ENCODE results near the gene VEPH1. TPM values are rescaled to one million over a fixed set of nuclear protein-coding genes. Genes with fewer than 3 reads are reported as not detected.

VEPH1 gene
- total RNA-seq: 5.3 and 9.5 TPM in 2 replicates

GRCh38 chr3:157502916-157503595 is at the start of gene VEPH1:
TSS of gene VEPH1 (minus strand) at chr3:157503416. CDS start at chr3:157495349, 8,067 bp downstream.
- DNase-seq (ENCODE audit: low read depth in 2 of 2): no peak

GRCh38 chr3:157551961-157552360 is 48.7 kb upstream of the VEPH1 start:
- no peak for DNase-seq (ENCODE audit: low read depth in 2 of 2)

- no peak for DNase-seq (ENCODE audit: low read depth in 2 of 2)
Measured at GRCh38 chr3:157549498-157549897, 46.3 kb upstream of the VEPH1 start.

GRCh38 chr3:157544501-157545130 is 41.4 kb upstream of the VEPH1 start:
- DNase-seq (ENCODE audit: low read depth in 2 of 2): no peak

- peak in 1 of 2 donors; percentile 7 for DNase-seq (ENCODE audit: low read depth in 2 of 2)
Measured at GRCh38 chr3:157543501-157544035, 40.4 kb upstream of the VEPH1 start.

GRCh38 chr3:157542711-157543500 is 39.7 kb upstream of the VEPH1 start:
- peak in 1 of 2 donors; percentile 65 for DNase-seq (ENCODE audit: low read depth in 2 of 2)

- no peak for DNase-seq (ENCODE audit: low read depth in 2 of 2)
Measured at GRCh38 chr3:157541506-157542236, 38.5 kb upstream of the VEPH1 start.

GRCh38 chr3:157540656-157541055 is 37.4 kb upstream of the VEPH1 start:
- no peak for DNase-seq (ENCODE audit: low read depth in 2 of 2)

GRCh38 chr3:157535667-157536066 is 32.5 kb upstream of the VEPH1 start:
- DNase-seq (ENCODE audit: low read depth in 2 of 2): no peak

- DNase-seq (ENCODE audit: low read depth in 2 of 2): peak in 1 of 2 donors; percentile 29
Measured at GRCh38 chr3:157534725-157535161, 31.5 kb upstream of the VEPH1 start.

- DNase-seq (ENCODE audit: low read depth in 2 of 2): peak in 1 of 2 donors; percentile 92
Measured at GRCh38 chr3:157533298-157534070, 30.3 kb upstream of the VEPH1 start.

- peak; percentile 61 to 93 for DNase-seq (ENCODE audit: low read depth in 2 of 2)
Measured at GRCh38 chr3:157532529-157533297, 29.5 kb upstream of the VEPH1 start.

GRCh38 chr3:157531771-157532170 is 28.6 kb upstream of the VEPH1 start:
- DNase-seq (ENCODE audit: low read depth in 2 of 2): peak in 1 of 2 donors; percentile 86

- peak in 1 of 2 donors; percentile 57 for DNase-seq (ENCODE audit: low read depth in 2 of 2)
Measured at GRCh38 chr3:157531301-157531660, 28.1 kb upstream of the VEPH1 start.

GRCh38 chr3:157530637-157531300 is 27.6 kb upstream of the VEPH1 start:
- peak in 1 of 2 donors; percentile 44 for DNase-seq (ENCODE audit: low read depth in 2 of 2)

GRCh38 chr3:157529751-157530150 is 26.5 kb upstream of the VEPH1 start:
- peak; percentile 12 to 79 for DNase-seq (ENCODE audit: low read depth in 2 of 2)

- DNase-seq (ENCODE audit: low read depth in 2 of 2): no peak
Measured at GRCh38 chr3:157529085-157529484, 25.9 kb upstream of the VEPH1 start.

GRCh38 chr3:157527131-157527881 is 24.1 kb upstream of the VEPH1 start:
- no peak for DNase-seq (ENCODE audit: low read depth in 2 of 2)
